ENCODE results near the gene RREB1.

GRCh38 chr6:7131390-7131789 lies 23.6 kb downstream of the RREB1 start:
- TF ChIP-seq EP300 (IDR thresholded peaks at IDR 0.05) (no peak), POLR2AphosphoS5 (IDR thresholded peaks at IDR 0.05) (no peak), POLR2A (IDR thresholded peaks at IDR 0.05) (no peak)
- TF ChIP-seq, protein P1, sequence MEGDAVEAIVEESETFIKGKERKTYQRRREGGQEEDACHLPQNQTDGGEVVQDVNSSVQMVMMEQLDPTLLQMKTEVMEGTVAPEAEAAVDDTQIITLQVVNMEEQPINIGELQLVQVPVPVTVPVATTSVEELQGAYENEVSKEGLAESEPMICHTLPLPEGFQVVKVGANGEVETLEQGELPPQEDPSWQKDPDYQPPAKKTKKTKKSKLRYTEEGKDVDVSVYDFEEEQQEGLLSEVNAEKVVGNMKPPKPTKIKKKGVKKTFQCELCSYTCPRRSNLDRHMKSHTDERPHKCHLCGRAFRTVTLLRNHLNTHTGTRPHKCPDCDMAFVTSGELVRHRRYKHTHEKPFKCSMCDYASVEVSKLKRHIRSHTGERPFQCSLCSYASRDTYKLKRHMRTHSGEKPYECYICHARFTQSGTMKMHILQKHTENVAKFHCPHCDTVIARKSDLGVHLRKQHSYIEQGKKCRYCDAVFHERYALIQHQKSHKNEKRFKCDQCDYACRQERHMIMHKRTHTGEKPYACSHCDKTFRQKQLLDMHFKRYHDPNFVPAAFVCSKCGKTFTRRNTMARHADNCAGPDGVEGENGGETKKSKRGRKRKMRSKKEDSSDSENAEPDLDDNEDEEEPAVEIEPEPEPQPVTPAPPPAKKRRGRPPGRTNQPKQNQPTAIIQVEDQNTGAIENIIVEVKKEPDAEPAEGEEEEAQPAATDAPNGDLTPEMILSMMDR (IDR thresholded peaks at IDR 0.05): no peak

Data from suprapubic skin (tissue), 4 donors.